Neural progenitor cell (in vitro differentiated cells): Measurements from ENCODE around the gene GMFB. TPM values are rescaled to one million over a fixed set of nuclear protein-coding genes. Genes with fewer than 3 reads are reported as not detected.
A peak's percentile ranks its signal among the peaks of the same experiment; 100 is the strongest.

Experiments used
- DNase-seq: peaks from one replicate; pipeline ENCODE4 v3.0.0-alpha.2; 2016; ENCODE audit warnings: low spot score
- H2AFZ ChIP-seq: fragments of 200-600 bp; sonication (generic); replicated peaks from 2 replicates; pipeline ENCODE4 v1.6.1; 2016; ENCODE audit warnings: antibody characterized with exemption
- H3F3A ChIP-seq: fragments of 200-600 bp; sonication (generic); 2 replicates; pipeline ENCODE4 v1.6.1; 2016; ENCODE audit warnings: antibody characterized with exemption, low read depth
- H3K27ac ChIP-seq: fragments of 200-600 bp; sonication (generic); 2 replicates; pipeline ENCODE4 v1.5.1; 2016; ENCODE audit warnings: mild to moderate bottlenecking
- H3K27me3 ChIP-seq: fragments of 200-600 bp; sonication (generic); 2 replicates; pipeline ENCODE4 v1.6.1; 2016; ENCODE audit warnings: mild to moderate bottlenecking, moderate library complexity
- H3K36me3 ChIP-seq: fragments of 200-600 bp; sonication (generic); 2 replicates; pipeline ENCODE4 v1.5.1; 2016
- H3K4me1 ChIP-seq: fragments of 200-600 bp; sonication (generic); 2 replicates; pipeline ENCODE4 v1.6.1; 2016; ENCODE audit warnings: mixed run types
- H3K4me2 ChIP-seq: fragments of 200-600 bp; sonication (generic); 2 replicates; pipeline ENCODE4 v1.6.1; 2016
- H3K4me3 ChIP-seq: fragments of 200-600 bp; sonication (generic); 2 replicates; pipeline ENCODE4 v1.5.1; 2016
- H3K79me2 ChIP-seq: fragments of 200-600 bp; sonication (generic); 2 replicates; pipeline ENCODE4 v1.6.1; 2016; ENCODE audit warnings: low read depth
- H3K9ac ChIP-seq: fragments of 200-600 bp; sonication (generic); 2 replicates; pipeline ENCODE4 v1.6.1; 2016
- H3K9me3 ChIP-seq: fragments of 200-600 bp; sonication (generic); 2 replicates; pipeline ENCODE4 v1.5.1; 2016; ENCODE audit warnings: low read depth
- H4K20me1 ChIP-seq: fragments of 200-600 bp; sonication (generic); 2 replicates; pipeline ENCODE4 v1.6.1; 2016; ENCODE audit warnings: low read depth
- H3K27ac Mint-ChIP-seq: 3 replicates; pipeline ENCODE4 v1.8.0; 2021; ENCODE audit warnings: mixed read lengths
- H3K27me3 Mint-ChIP-seq: 2 replicates; pipeline ENCODE4 v1.8.0; 2022; ENCODE audit warnings: low read depth, mild to moderate bottlenecking, inconsistent platforms, moderate library complexity, mixed read lengths; ENCODE audit not compliant: insufficient read depth
- H3K36me3 Mint-ChIP-seq: 3 replicates; pipeline ENCODE4 v1.8.0; 2021; ENCODE audit warnings: mixed read lengths
- H3K4me1 Mint-ChIP-seq: 3 replicates; pipeline ENCODE4 v1.8.0; 2021; ENCODE audit warnings: mixed read lengths
- H3K4me3 Mint-ChIP-seq: 3 replicates; pipeline ENCODE4 v1.8.0; 2021; ENCODE audit warnings: mild to moderate bottlenecking, moderate library complexity, mixed read lengths
- H3K9me3 Mint-ChIP-seq: 3 replicates; pipeline ENCODE4 v1.8.0; 2020; ENCODE audit warnings: mixed read lengths
- EZH2 ChIP-seq: fragments of 200-600 bp; sonication (generic); IDR thresholded peaks from 2 replicates; pipeline ENCODE4 v1.6.1; 2017; ENCODE audit warnings: antibody characterized with exemption, mild to moderate bottlenecking, moderate library complexity
- EZH2phosphoT487 ChIP-seq: fragments of 200-600 bp; sonication (generic); IDR thresholded peaks from 2 replicates; pipeline ENCODE4 v1.6.1; 2017; ENCODE audit warnings: antibody characterized with exemption
- total RNA-seq: library from RNA; depleted of rRNA; stranded (reverse); fragments of >200 nt; gene quantifications from 2 replicates; pipeline ENCODE4 v1.2.3, GENCODE V29; 2015; ENCODE audit warnings: low replicate concordance
- TF ChIP-seq, protein P1 (sequence below): fragments of 200-600 bp; sonication (generic); IDR thresholded peaks from 2 replicates; pipeline ENCODE4 v1.5.1; 2017; ENCODE audit warnings: antibody characterized with exemption, mild to moderate bottlenecking

Gene GMFB
- total RNA-seq, 1 donor from 2014 or later: 172 TPM

DNA sequence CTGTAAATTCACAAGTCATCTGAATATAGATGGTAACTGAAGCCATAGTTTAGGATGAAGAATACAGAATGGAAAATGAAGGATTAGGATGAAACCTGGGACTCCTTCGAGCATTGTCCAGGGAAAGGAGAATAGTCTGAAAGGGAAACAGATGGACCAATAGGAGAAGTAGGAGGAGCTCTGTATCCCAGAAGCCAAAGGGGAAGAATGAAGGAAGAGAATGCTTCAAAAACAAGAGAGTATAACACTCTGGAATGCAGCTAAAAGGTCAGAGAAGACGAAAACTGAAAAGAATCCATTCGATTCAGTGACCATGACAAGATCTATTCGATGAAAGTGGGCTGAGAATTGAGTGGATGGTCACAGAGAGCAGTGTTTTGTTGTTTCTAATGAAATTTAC is 1.0 kb downstream of the GMFB start:
- no peaks in the 10 kb centered on the region for H3K36me3 ChIP-seq
- Mint-ChIP-seq H3K4me1 (peaks cover 28% of the 10 kb centered on the region), H3K27me3 (peaks cover 2% of the 10 kb centered on the region), H3K9me3 (peaks cover 5% of the 10 kb centered on the region), H3K27ac (peak overlapping the region; percentile 94), H3K36me3 (peaks cover 19% of the 10 kb centered on the region), H3K4me3 (peak overlapping the region; percentile 86)
- H3K4me3 ChIP-seq: peak overlapping the region; percentile 68
- H3K4me2 ChIP-seq: peak overlapping the region; percentile 92
- H3K4me1 ChIP-seq: peaks cover 14% of the 10 kb centered on the region
- peaks cover 58% of the 10 kb centered on the region for H3K79me2 ChIP-seq
- no peaks in the 10 kb centered on the region for H3K9me3 ChIP-seq
- peak overlapping the region; percentile 69 for H3K9ac ChIP-seq
- no peak for TF ChIP-seq EZH2phosphoT487
- no peak for TF ChIP-seq EZH2
- TF ChIP-seq, protein P1, sequence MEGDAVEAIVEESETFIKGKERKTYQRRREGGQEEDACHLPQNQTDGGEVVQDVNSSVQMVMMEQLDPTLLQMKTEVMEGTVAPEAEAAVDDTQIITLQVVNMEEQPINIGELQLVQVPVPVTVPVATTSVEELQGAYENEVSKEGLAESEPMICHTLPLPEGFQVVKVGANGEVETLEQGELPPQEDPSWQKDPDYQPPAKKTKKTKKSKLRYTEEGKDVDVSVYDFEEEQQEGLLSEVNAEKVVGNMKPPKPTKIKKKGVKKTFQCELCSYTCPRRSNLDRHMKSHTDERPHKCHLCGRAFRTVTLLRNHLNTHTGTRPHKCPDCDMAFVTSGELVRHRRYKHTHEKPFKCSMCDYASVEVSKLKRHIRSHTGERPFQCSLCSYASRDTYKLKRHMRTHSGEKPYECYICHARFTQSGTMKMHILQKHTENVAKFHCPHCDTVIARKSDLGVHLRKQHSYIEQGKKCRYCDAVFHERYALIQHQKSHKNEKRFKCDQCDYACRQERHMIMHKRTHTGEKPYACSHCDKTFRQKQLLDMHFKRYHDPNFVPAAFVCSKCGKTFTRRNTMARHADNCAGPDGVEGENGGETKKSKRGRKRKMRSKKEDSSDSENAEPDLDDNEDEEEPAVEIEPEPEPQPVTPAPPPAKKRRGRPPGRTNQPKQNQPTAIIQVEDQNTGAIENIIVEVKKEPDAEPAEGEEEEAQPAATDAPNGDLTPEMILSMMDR: no peak
- H2AFZ ChIP-seq: no peak overlapping the region
- no peaks in the 10 kb centered on the region for H3K27me3 ChIP-seq
- peak; percentile 20 for DNase-seq
- peaks cover 23% of the 10 kb centered on the region for H4K20me1 ChIP-seq
- H3F3A ChIP-seq: peaks cover 27% of the 10 kb centered on the region
- peak overlapping the region; percentile 88 for H3K27ac ChIP-seq

DNA sequence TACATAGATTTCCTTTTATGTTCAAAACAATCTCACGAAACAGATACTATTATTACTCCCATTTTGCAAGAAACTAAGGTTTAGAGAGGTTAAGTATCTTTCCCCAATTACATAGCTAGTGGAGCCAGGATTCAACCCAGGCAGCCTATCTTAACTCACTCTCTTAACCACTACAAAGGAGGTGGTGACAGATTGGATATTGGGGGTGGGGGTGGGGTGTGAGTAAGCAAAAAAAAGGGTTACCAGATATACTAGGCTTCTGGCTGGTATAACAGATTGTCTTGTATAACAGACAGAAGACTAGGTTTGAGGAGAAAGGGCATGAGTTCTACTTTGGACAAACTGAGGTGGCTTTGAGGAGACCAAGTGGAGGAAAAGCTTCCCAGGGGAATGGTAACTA is 2.1 kb downstream of the GMFB start:
- Histone ChIP-seq H3K4me1 (peaks cover 14% of the 10 kb centered on the region), H3K9me3 (no peaks in the 10 kb centered on the region), H3K4me3 (no peak overlapping the region), H3K27ac (no peak overlapping the region), H2AFZ (no peak overlapping the region), H3K79me2 (peaks cover 69% of the 10 kb centered on the region), H3F3A (peaks cover 27% of the 10 kb centered on the region), H3K36me3 (peaks cover 4% of the 10 kb centered on the region), H3K9ac (no peak overlapping the region), H4K20me1 (peaks cover 25% of the 10 kb centered on the region), H3K4me2 (peak overlapping the region; percentile 19), H3K27me3 (no peaks in the 10 kb centered on the region)
- no peak overlapping the region for H3K27ac Mint-ChIP-seq
- peak overlapping the region; percentile 46 for H3K4me3 Mint-ChIP-seq
- peaks cover 27% of the 10 kb centered on the region for H3K4me1 Mint-ChIP-seq
- peaks cover 19% of the 10 kb centered on the region for H3K36me3 Mint-ChIP-seq
- TF ChIP-seq, protein P1: no peak
- TF ChIP-seq EZH2: no peak
- no peak for TF ChIP-seq EZH2phosphoT487
- peaks cover 5% of the 10 kb centered on the region for H3K9me3 Mint-ChIP-seq
- no peak for DNase-seq
- peaks cover 2% of the 10 kb centered on the region for H3K27me3 Mint-ChIP-seq

DNA sequence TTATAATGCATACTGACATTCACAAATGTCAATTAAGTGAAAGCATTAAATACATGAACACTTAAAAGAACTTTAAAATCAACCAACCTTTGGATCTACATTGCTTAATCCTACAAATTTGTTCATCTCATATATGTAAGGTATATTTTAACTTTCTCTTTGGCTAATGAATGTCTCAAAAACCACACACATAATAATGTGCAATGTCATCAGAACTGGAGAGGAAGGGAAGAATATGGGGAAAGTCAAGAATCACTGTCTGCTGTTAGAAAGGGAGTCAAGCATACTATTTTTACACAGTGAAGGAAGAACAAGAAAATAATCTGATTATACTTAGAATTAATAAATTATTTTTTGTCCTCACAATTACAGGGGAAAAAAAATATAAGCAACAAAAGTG is 4.9 kb downstream of the GMFB start:
- no peaks in the 10 kb centered on the region for H3K27me3 Mint-ChIP-seq
- Histone ChIP-seq H3K4me1 (peaks cover 9% of the 10 kb centered on the region), H3K9ac (no peak overlapping the region), H3K4me2 (no peak overlapping the region), H3F3A (peaks cover 19% of the 10 kb centered on the region), H2AFZ (no peak overlapping the region), H3K9me3 (no peaks in the 10 kb centered on the region), H3K4me3 (no peak overlapping the region), H3K36me3 (peaks cover 9% of the 10 kb centered on the region), H3K79me2 (peaks cover 71% of the 10 kb centered on the region), H4K20me1 (peaks cover 26% of the 10 kb centered on the region), H3K27me3 (no peaks in the 10 kb centered on the region), H3K27ac (no peak overlapping the region)
- H3K4me3 Mint-ChIP-seq: no peak overlapping the region
- DNase-seq: no peak
- no peak overlapping the region for H3K27ac Mint-ChIP-seq
- no peak for TF ChIP-seq EZH2phosphoT487
- TF ChIP-seq, protein P1: no peak
- TF ChIP-seq EZH2: no peak
- peaks cover 19% of the 10 kb centered on the region for H3K4me1 Mint-ChIP-seq
- H3K9me3 Mint-ChIP-seq: peaks cover 5% of the 10 kb centered on the region
- peaks cover 19% of the 10 kb centered on the region for H3K36me3 Mint-ChIP-seq
